HepG2 (cell line): ENCODE measurements around the gene HMX1.

Experiments
- CTCF ChIP-seq: sonication (generic); formaldehyde crosslinking; IDR thresholded peaks from 2 replicates; pipeline ENCODE4 v1.5.0; 2020; ENCODE audit warnings: mild to moderate bottlenecking, missing genetic modification reagents, moderate library complexity
- HDAC2 ChIP-seq: sonication (generic); formaldehyde crosslinking; IDR thresholded peaks from 2 replicates; pipeline ENCODE4 v1.4.0; 2020; ENCODE audit warnings: missing genetic modification reagents
- JUNB ChIP-seq: sonication (generic); formaldehyde crosslinking; IDR thresholded peaks from 2 replicates; pipeline ENCODE4 v1.8.0; 2022; ENCODE audit warnings: missing genetic modification reagents, mild to moderate bottlenecking, borderline replicate concordance
- POLR2A ChIP-seq, 2 experiments: IDR thresholded peaks; 2 replicates each; pipeline ENCODE4 v1.6.1; 2011; ENCODE audit warnings: low read depth in 2 of 2, low read length in 2 of 2, mild to moderate bottlenecking in 1 of 2, moderate library complexity in 1 of 2; ENCODE audit not compliant: insufficient read depth in 1 of 2
- ZNF263 ChIP-seq: sonication (generic); formaldehyde crosslinking; IDR thresholded peaks from 2 replicates; pipeline ENCODE4 v1.4.0; 2020; ENCODE audit warnings: missing genetic modification reagents
- ZNF589 ChIP-seq: sonication (generic); formaldehyde crosslinking; conservative IDR thresholded peaks from 2 replicates; pipeline ENCODE4 v1.8.0; 2022; ENCODE audit warnings: mild to moderate bottlenecking, moderate library complexity, missing genetic modification reagents

DNA sequence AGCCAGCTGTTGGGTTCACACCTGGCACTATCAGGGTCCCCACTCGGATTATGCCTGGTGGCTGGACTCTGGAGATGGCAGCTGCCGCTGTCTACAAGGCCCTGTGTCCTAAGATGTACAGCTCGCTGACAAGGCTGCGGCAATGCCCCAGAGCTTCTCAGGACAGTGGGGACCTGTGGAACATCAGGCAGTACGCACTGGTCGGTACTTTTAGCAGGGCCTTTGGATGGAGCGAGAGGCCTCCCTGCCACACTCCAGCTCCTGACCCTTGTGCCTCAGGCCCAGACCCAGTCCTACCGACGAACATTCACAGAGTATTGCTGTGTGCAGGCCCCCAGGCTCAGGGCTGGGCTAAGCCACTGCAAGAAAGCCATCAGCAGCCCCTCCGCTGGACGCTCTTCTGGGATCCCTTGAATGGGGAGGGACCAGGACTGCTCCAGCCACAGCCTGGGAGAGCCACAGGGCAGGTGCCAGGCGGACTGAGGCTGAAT is 45.7 kb upstream of the HMX1 start:
- no peak for TF ChIP-seq JUNB (CRISPR knock-in tag)
- TF ChIP-seq POLR2A (IDR thresholded peaks at IDR 0.05; ENCODE audit: insufficient read depth in 1 of 2, low read depth in 2 of 2, low read length in 2 of 2), result no peak
- TF ChIP-seq HDAC2, result no peak
- no peak for TF ChIP-seq ZNF263 (CRISPR knock-in tag)
- no peak for TF ChIP-seq CTCF (CRISPR knock-in tag)
- TF ChIP-seq ZNF589 (CRISPR knock-in tag), result no peak
